GM23338 (cell line): ENCODE data around the gene FXR1. TPM values are rescaled to one million over a fixed set of nuclear protein-coding genes. Genes with fewer than 3 reads are reported as not detected.

Source experiments
- polyA plus RNA-seq: library from polyadenylated mRNA; unstranded; fragments of >200 nt; fragmentation: Nextera tagmentation; extraction: Ambion mirVana; gene quantifications from 2 replicates; pipeline ENCODE4 v1.2.1, GENCODE V29; 2016
- total RNA-seq: library from RNA; depleted of rRNA; stranded (reverse); fragments of >200 nt; shearing (Covaris generic); gene quantifications from 2 replicates; pipeline ENCODE4 v1.2.3, GENCODE V29; 2014; rRNA removed
- TF ChIP-seq, protein P1 (sequence below): IDR thresholded peaks from 2 replicates; pipeline ENCODE4 v1.6.1; 2016; ENCODE audit warnings: antibody characterized with exemption

Gene FXR1
- total and polyA plus RNA-seq, 2 experiments from 2014 or later, result 136 to 228 TPM

DNA sequence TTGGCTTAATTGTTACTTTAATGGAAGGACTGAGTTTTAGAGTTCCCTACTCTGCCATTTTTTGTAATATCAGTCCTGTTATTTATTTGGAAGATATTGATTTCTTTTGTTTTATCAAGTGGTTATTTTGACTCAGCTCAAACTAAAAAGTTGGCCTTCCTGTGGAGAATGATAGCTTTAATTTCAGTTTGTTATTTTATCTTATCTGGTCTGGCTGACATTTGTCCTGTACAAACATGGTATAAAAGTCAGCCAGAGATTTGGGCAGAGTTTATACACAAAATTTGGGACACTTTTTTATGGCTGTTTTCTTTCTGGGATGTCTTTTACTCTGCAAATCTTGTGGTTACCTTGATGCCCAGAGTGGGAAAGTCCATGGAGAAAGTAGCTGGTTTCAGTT, 118.5 kb downstream of the FXR1 start (continued):
- TF ChIP-seq, protein P1, sequence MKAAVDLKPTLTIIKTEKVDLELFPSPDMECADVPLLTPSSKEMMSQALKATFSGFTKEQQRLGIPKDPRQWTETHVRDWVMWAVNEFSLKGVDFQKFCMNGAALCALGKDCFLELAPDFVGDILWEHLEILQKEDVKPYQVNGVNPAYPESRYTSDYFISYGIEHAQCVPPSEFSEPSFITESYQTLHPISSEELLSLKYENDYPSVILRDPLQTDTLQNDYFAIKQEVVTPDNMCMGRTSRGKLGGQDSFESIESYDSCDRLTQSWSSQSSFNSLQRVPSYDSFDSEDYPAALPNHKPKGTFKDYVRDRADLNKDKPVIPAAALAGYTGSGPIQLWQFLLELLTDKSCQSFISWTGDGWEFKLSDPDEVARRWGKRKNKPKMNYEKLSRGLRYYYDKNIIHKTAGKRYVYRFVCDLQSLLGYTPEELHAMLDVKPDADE, result no peak

Other genes starting within 250 kb of the FXR1 start
- 0.52 TPM in 1 of 2 replicates, not detected in the other for gene CCDC39, start 233.2 kb upstream of the FXR1 start, total RNA-seq
- 1.6 and 2.6 TPM in 2 replicates for gene CCDC39, start 233.2 kb upstream of the FXR1 start, polyA plus RNA-seq
- 33.4 and 57.4 TPM in 2 replicates for gene DNAJC19, start 77.1 kb downstream of the FXR1 start, total RNA-seq
- 312 and 343 TPM in 2 replicates for gene DNAJC19, start 77.1 kb downstream of the FXR1 start, polyA plus RNA-seq